Astrocyte (in vitro differentiated cells and primary cell): Measurements from ENCODE around the gene SAMD4A. TPM values are rescaled to one million over a fixed set of nuclear protein-coding genes. Genes with fewer than 3 reads are reported as not detected.

Source experiments
- DNase-seq: peaks from one replicate; pipeline ENCODE4 v3.0.0-alpha.2; 2010; ENCODE audit warnings: low read depth
- FAIRE-seq: peaks from 2 replicates; lab custom pipeline; 2011; peaks lifted over from hg19 to GRCh38; lab: Jason Lieb, UNC
- H2AFZ ChIP-seq: 2 replicates; pipeline ENCODE4 v1.6.0; 2012; ENCODE audit warnings: low read depth, low read length, inconsistent platforms
- H3K27ac ChIP-seq: 2 replicates; pipeline ENCODE4 v1.5.1; 2011; ENCODE audit warnings: low read depth, low read length, inconsistent platforms
- H3K27me3 ChIP-seq: 2 replicates; pipeline ENCODE4 v1.6.0; 2011; ENCODE audit warnings: low read length, inconsistent platforms; ENCODE audit not compliant: insufficient read depth
- H3K36me3 ChIP-seq: 2 replicates; pipeline ENCODE4 v1.5.1; 2011; ENCODE audit warnings: low read length, inconsistent platforms; ENCODE audit not compliant: insufficient read depth
- H3K4me1 ChIP-seq: 2 replicates; pipeline ENCODE4 v1.5.1; 2011; ENCODE audit warnings: low read length, inconsistent platforms; ENCODE audit not compliant: insufficient read depth
- H3K4me2 ChIP-seq: 2 replicates; pipeline ENCODE4 v1.6.0; 2012; ENCODE audit warnings: low read length, inconsistent platforms
- H3K4me3 ChIP-seq: 2 replicates; pipeline ENCODE4 v1.5.1; 2011; ENCODE audit warnings: low read depth, mild to moderate bottlenecking, low read length, inconsistent platforms; ENCODE audit not compliant: insufficient read depth
- H3K79me2 ChIP-seq: 2 replicates; pipeline ENCODE4 v1.6.0; 2012; ENCODE audit warnings: mild to moderate bottlenecking, low read length, inconsistent platforms; ENCODE audit not compliant: insufficient read depth
- H3K9ac ChIP-seq: 2 replicates; pipeline ENCODE4 v1.6.0; 2012; ENCODE audit warnings: mild to moderate bottlenecking, low read length, inconsistent platforms
- H3K9me3 ChIP-seq: 2 replicates; pipeline ENCODE4 v1.5.1; 2012; ENCODE audit warnings: low read depth, mild to moderate bottlenecking, low read length, inconsistent platforms; ENCODE audit not compliant: insufficient read depth
- H4K20me1 ChIP-seq: 2 replicates; pipeline ENCODE4 v1.6.0; 2012; ENCODE audit warnings: low read length, inconsistent platforms; ENCODE audit not compliant: insufficient read depth
- H3K27ac Mint-ChIP-seq: one replicate; pipeline ENCODE4 v1.8.0; 2021; ENCODE audit warnings: mild to moderate bottlenecking, mixed read lengths; ENCODE audit not compliant: unreplicated experiment
- H3K27me3 Mint-ChIP-seq: one replicate; pipeline ENCODE4 v1.8.0; 2021; ENCODE audit warnings: low read depth, mixed read lengths; ENCODE audit not compliant: unreplicated experiment
- H3K36me3 Mint-ChIP-seq: one replicate; pipeline ENCODE4 v1.8.0; 2021; ENCODE audit warnings: low read depth, mixed read lengths; ENCODE audit not compliant: unreplicated experiment
- H3K4me1 Mint-ChIP-seq: one replicate; pipeline ENCODE4 v1.8.0; 2021; ENCODE audit warnings: low read depth, mixed read lengths; ENCODE audit not compliant: unreplicated experiment
- H3K4me3 Mint-ChIP-seq: one replicate; pipeline ENCODE4 v1.8.0; 2021; ENCODE audit warnings: mild to moderate bottlenecking, moderate library complexity, mixed read lengths; ENCODE audit not compliant: unreplicated experiment
- H3K9me3 Mint-ChIP-seq: one replicate; pipeline ENCODE4 v1.8.0; 2021; ENCODE audit warnings: mild to moderate bottlenecking, mixed read lengths; ENCODE audit not compliant: unreplicated experiment
- CTCF ChIP-seq: IDR thresholded peaks from 2 replicates; pipeline ENCODE4 v1.5.1; 2011; ENCODE audit warnings: low read depth, mild to moderate bottlenecking, inconsistent platforms, low read length, moderate library complexity; ENCODE audit not compliant: insufficient read depth
- EZH2 ChIP-seq: IDR thresholded peaks from 2 replicates; pipeline ENCODE4 v1.6.1; 2012; ENCODE audit warnings: mild to moderate bottlenecking, low read length, inconsistent platforms; ENCODE audit not compliant: insufficient read depth
- total RNA-seq: library from RNA; stranded (reverse); gene quantifications from 2 replicates; pipeline ENCODE4 v1.2.1, GENCODE V29; 2021

SAMD4A gene
- total RNA-seq, 1 donor from 2014 or later, result 68.2 TPM

- peaks cover 10% of the 10 kb centered on the region for H3K4me1 Mint-ChIP-seq
- Histone ChIP-seq H2AFZ (no peak overlapping the region), H3K4me3 (no peak overlapping the region), H4K20me1 (peaks cover 9% of the 10 kb centered on the region), H3K9me3 (no peaks in the 10 kb centered on the region), H3K27ac (no peak overlapping the region), H3K27me3 (no peaks in the 10 kb centered on the region), H3K4me2 (no peak overlapping the region), H3K9ac (no peak overlapping the region), H3K79me2 (no peaks in the 10 kb centered on the region), H3K36me3 (peaks cover 19% of the 10 kb centered on the region), H3K4me1 (peaks cover 23% of the 10 kb centered on the region)
- H3K4me3 Mint-ChIP-seq, result no peak overlapping the region
- TF ChIP-seq EZH2, result no peak
- no peak for TF ChIP-seq CTCF
- no peak overlapping the region for H3K27ac Mint-ChIP-seq
- DNase-seq (no peak), FAIRE-seq (no peak)
- no peaks in the 10 kb centered on the region for H3K9me3 Mint-ChIP-seq
- no peaks in the 10 kb centered on the region for H3K27me3 Mint-ChIP-seq
- H3K36me3 Mint-ChIP-seq, result peaks cover 32% of the 10 kb centered on the region
These were observed 211.9 kb downstream of the SAMD4A start for GRCh38 chr14:54778618-54779345.

- Histone ChIP-seq H3K4me2 (no peak overlapping the region), H3K79me2 (no peaks in the 10 kb centered on the region), H2AFZ (no peak overlapping the region), H3K4me1 (peaks cover 11% of the 10 kb centered on the region), H4K20me1 (peaks cover 7% of the 10 kb centered on the region), H3K4me3 (no peak overlapping the region), H3K27me3 (no peaks in the 10 kb centered on the region), H3K27ac (no peak overlapping the region), H3K36me3 (peaks cover 25% of the 10 kb centered on the region), H3K9ac (no peak overlapping the region), H3K9me3 (no peaks in the 10 kb centered on the region)
- FAIRE-seq (no peak), DNase-seq (no peak)
- Mint-ChIP-seq H3K4me3 (no peak overlapping the region), H3K9me3 (no peaks in the 10 kb centered on the region), H3K36me3 (peaks cover 42% of the 10 kb centered on the region), H3K27ac (no peak overlapping the region), H3K27me3 (no peaks in the 10 kb centered on the region), H3K4me1 (peaks cover 6% of the 10 kb centered on the region)
- no peak for TF ChIP-seq EZH2
- no peak for TF ChIP-seq CTCF
These were observed 214.2 kb downstream of the SAMD4A start for GRCh38 chr14:54781080-54781479.
